ENCODE measurements around the gene SLC36A3.

Gene SLC36A3

DNA sequence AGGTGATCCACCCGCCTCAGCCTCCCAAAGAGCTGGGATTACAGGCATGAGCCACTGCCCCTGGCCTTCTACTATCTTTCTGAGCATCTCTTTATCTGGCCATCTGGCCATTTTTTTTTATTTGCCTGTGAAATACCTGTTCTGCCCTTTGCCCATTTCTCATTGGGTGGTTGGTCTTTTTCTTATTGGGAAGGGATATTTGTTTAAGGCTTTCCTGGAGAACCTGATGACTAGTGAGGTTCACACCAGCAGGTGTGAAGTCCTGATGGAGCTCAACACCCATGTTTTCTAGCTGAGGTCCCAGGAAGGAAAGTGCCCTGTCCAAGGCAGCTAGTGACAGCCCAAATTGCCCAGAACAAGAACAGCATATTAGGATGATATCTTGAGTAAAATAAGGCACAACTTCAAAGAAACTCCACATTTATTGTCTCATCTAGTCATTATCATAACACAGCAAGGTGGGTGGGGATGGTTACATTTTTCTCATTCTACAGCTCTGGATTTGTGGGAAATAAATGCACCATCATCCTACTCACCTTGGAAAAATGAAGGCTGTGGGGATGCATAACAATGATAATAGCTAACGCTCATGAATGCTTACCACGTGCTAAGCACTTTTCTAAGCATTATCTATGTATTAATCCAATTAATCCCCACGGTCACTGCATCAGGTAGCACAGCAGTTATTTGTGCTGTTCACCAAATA lies 20.3 kb downstream of the SLC36A3 start:
- no peak overlapping the region for H3K27ac ChIP-seq
- DNase-seq (ENCODE audit: low spot score): no peak
- POLR2A ChIA-PET (ENCODE audit: low non-redundant PET): no interaction called here
- CTCF ChIA-PET: interaction anchor here (0.6 to 0.7 kb wide), 3 partner anchors 123 to 1069 kb away, joined by 3 to 6 read pairs (median 3); no protein-coding TSS in a partner anchor
- TF ChIP-seq CTCF (conservative IDR thresholded peaks at IDR 0.05; ENCODE audit: low read depth): no peak

DNA sequence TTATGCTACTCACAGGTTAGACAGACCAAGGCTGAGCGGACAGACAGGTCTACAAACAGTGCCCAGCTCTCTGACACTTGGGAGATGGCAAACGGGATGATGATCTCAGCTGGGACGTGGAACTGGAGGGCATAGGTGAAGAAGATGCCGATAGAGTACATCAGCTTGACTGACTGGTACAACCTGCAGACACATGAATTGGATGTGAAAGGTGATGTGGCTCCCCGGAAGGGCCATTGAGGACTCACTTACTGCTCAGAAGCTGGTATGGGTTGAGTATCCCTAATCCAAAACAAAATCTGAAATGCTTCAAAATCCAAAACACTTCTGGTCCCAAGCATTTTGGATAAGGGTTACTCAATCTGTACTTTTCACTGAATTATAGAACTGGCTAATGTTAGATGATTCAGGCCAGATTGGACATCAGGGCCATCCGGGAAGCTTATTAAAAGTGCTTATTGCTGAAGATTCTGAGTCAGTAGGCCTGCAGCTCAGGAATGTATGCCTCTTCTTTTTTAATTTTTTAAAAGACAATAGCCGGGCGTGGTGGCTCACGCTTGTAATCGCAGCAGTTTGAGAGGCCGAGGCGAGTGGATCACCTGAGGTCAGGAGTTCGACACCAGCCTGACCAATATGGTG lies 22.4 kb downstream of the SLC36A3 start:
- DNase-seq (ENCODE audit: low spot score): no peak
- TF ChIP-seq CTCF (conservative IDR thresholded peaks at IDR 0.05; ENCODE audit: low read depth): no peak
- H3K27ac ChIP-seq: no peak overlapping the region
- POLR2A ChIA-PET (ENCODE audit: low non-redundant PET): no interaction called here
- CTCF ChIA-PET: no interaction called here

- ChIA-PET CTCF (interaction anchor here (0.7 kb wide), 1 partner anchor 41 kb away, joined by 4 read pairs; no protein-coding TSS in a partner anchor), POLR2A (ENCODE audit: low non-redundant PET) (no interaction called here)
- no peak overlapping the region for H3K27ac ChIP-seq
- no peak for DNase-seq (ENCODE audit: low spot score)
- no peak for TF ChIP-seq CTCF (conservative IDR thresholded peaks at IDR 0.05; ENCODE audit: low read depth)
Observed at GRCh38 chr5:151280443-151280842, 23.1 kb downstream of the SLC36A3 start.

GRCh38 chr5:151278845-151279244 lies 24.7 kb downstream of the SLC36A3 start:
- POLR2A ChIA-PET (ENCODE audit: low non-redundant PET): no interaction called here
- CTCF ChIA-PET: interaction anchor here (1.5 kb wide), 1 partner anchor 11 kb away, joined by 3 read pairs; no protein-coding TSS in a partner anchor
- H3K27ac ChIP-seq: no peak overlapping the region
- TF ChIP-seq CTCF (conservative IDR thresholded peaks at IDR 0.05; ENCODE audit: low read depth): no peak
- DNase-seq (ENCODE audit: low spot score): no peak

- CTCF ChIA-PET: no interaction called here
- DNase-seq (ENCODE audit: low spot score): no peak
- TF ChIP-seq CTCF (conservative IDR thresholded peaks at IDR 0.05; ENCODE audit: low read depth): no peak
- POLR2A ChIA-PET (ENCODE audit: low non-redundant PET): no interaction called here
- no peak overlapping the region for H3K27ac ChIP-seq
Observed at GRCh38 chr5:151275803-151276202, 27.8 kb downstream of the SLC36A3 start.

- CTCF ChIA-PET: interaction anchor here (0.5 to 1.6 kb wide), 4 partner anchors 10 to 247 kb away, joined by 3 to 6 read pairs (median 4); no protein-coding TSS in a partner anchor
- TF ChIP-seq CTCF (conservative IDR thresholded peaks at IDR 0.05; ENCODE audit: low read depth): no peak
- DNase-seq (ENCODE audit: low spot score): no peak
- H3K27ac ChIP-seq: no peak overlapping the region
- POLR2A ChIA-PET (ENCODE audit: low non-redundant PET): no interaction called here
Observed at GRCh38 chr5:151274666-151275065, 28.9 kb downstream of the SLC36A3 start.

All from RWPE1 (cell line).